Activated CD4-positive, alpha-beta T cell treated with anti-CD3 and anti-CD28 coated beads, Interleukin-2, amount 50 U/mL, for 24 hours (primary cell): ENCODE measurements around the gene B4GALT3.

ENCODE experiments used
- DNase-seq, 2 donors: peaks; one replicate each; pipeline ENCODE4 v3.0.0-alpha.2; 2020; ENCODE audit warnings: low read depth in 1 of 2, low spot score in 1 of 2

Gene B4GALT3

DNA sequence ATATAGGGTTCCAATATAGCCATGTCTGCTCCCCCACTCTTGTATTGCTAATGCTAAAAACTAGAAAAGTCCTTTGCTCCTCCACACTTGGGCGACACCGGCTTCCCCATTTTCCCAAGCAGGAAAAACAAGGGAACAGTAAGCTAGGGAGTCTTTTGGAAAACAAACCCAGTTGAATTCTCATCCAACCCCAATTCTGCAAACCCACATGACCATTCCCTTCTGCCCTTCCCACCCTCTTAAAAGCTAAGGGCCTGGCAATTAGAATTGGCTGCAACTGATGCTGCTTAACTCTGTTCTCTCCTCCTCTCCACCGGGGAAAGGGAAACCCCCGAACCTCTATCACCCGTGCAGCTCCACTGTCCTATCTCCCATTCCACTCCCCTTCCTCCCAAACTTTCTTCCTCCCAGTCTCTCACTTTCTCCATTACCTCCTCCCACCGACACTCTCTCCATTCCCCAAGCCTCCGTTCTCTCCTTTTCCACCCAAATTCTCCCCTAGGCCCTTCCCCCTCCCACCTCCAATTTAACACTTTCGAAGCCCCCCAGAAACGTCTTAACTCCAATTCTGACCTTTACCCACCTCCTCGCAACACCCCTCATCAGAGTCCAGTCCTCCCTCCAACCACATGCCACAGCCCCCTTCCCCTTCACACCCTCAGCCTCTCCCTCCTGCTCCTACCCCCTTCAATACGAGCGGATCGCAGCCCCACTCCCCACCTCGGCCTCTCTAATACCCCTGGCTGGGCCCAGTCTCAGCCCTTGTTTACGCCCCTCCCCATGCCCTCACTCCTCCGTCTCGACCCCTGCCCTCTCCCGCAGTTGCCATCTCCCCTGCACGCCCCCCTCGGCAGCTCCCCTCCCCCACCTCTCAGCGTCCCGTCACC lies 45.5 kb downstream of the B4GALT3 start:
- DNase-seq = no peak

GRCh38 chr1:161130266-161130665 lies 47.0 kb downstream of the B4GALT3 start:
- DNase-seq = no peak

DNA sequence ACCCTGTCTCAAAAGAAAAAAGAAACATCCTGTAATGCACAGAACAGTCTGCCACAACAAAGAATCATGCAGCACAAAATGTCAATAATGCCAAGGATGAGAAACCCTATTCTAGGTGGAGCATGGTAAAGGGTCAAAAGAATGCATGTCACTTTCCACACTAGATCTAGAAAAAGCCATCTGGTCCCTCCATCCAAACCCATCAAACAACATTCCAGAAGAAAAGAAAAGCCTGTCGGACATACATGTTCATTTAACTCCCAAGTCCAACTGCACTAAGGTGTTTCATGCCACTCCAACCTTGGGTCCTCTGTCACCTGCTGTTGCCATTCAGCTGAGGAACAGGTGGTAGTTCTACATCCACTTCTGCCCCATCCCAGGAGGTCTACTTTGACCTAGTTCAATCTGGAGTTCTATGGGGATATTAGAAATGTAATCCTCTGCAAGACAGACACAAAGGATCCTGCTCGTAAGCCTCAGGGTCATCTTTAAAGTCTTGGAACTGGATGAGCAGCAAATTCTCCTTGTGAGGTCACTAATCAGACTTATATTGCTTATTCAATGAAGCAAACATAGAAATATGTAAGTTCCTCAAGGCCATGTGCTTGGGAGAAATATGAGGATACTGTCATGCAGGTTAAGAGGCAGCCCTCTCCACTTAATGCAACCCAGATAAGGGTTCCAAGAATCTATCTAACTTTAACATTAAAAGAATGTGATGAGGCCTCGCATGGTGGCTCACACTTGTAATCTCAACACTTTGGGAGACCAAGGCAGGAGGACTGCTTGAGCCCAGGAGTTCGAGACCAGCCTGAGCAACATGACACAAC lies 48.5 kb downstream of the B4GALT3 start:
- no peak for DNase-seq

GRCh38 chr1:161127649-161128048 lies 49.7 kb downstream of the B4GALT3 start:
- DNase-seq = no peak

GRCh38 chr1:161122967-161123366 lies 54.3 kb downstream of the B4GALT3 start:
- DNase-seq = no peak

GRCh38 chr1:161121834-161122233 lies 55.5 kb downstream of the B4GALT3 start:
- no peak for DNase-seq
